Uterus (tissue), 2 donors: ENCODE data around the gene HMGN5.

ENCODE experiments used
- CTCF ChIP-seq, 4 experiments: fragments of 200-600 bp in 2 of 4; fragments of 450-650 bp in 2 of 4; sonication (generic) in 2 of 4; IDR thresholded peaks; one replicate each; pipeline ENCODE4 v1.5.1; 2016 to 2019; ENCODE audit warnings: antibody characterized with exemption in 4 of 4, mild to moderate bottlenecking in 2 of 4, moderate library complexity in 1 of 4
- POLR2A ChIP-seq, 2 donors: fragments of 450-650 bp; IDR thresholded peaks; one replicate each; pipeline ENCODE4 v1.6.1; 2016; ENCODE audit warnings: antibody characterized with exemption in 2 of 2, mild to moderate bottlenecking in 1 of 2, moderate library complexity in 1 of 2

- TF ChIP-seq CTCF (IDR thresholded peaks at IDR 0.05) (no peak), POLR2A (IDR thresholded peaks at IDR 0.05) (no peak)
Measured at GRCh38 chrX:81110286-81110685, 91.4 kb downstream of the HMGN5 start.
